ENCODE results near the gene SERPINE2. TPM values are rescaled to one million over a fixed set of nuclear protein-coding genes. Genes with fewer than 3 reads are reported as not detected.
"Not testable (repeated sequence)": the region's sequence is repeated elsewhere in the genome, so short reads cannot be mapped to it uniquely, and the experiment has no call there.

Gene SERPINE2
- total and polyA plus RNA-seq, 4 donors = 4.2 to 61.4 (median 11.7) TPM

DNA sequence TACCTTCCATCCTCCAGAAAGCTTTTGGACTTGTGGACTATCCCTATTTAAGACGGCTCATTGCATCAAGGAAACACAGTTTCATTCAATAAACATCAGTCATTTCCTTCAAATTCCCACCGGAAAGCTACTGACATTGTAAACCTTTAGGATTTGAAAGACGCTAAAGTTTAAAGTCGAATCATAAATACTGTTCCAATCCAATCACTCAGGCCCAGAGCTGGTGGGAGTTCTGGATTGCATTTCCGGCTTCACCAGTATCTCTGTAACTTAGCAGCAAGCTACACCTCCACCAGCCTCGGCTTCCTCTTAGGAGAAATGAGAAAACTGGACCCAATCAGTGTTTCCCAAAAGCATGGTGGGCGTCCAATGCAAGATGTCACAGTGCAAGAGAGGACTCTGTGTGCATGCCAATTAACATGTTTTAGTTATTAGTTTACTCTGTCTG, 95.5 kb downstream of the SERPINE2 start:
- H3K27me3 ChIP-seq (ENCODE audit: control insufficient read depth in 3 of 3, insufficient read depth in 3 of 3, low read length in 2 of 3) = no peaks in the 10 kb centered on the region
- H3K27ac ChIP-seq (ENCODE audit: low read depth in 1 of 2, low read length in 1 of 2) = no peak overlapping the region
- 27 to 33% methylated on average over 7 of the region's 7 CpGs for WGBS, 2 donors
- peaks cover 0 to 22% (median 14%) of the 10 kb centered on the region in 5 donors for H3K4me1 ChIP-seq (ENCODE audit: control insufficient read depth in 5 of 5, insufficient read depth in 5 of 5, low read length in 5 of 5)
- H3K4me3 ChIP-seq = no peak overlapping the region
- H3K9me3 ChIP-seq (ENCODE audit: control insufficient read depth in 4 of 4, insufficient read depth in 3 of 4, low read length in 3 of 4) = no peaks in the 10 kb centered on the region
- TF ChIP-seq, protein P1, sequence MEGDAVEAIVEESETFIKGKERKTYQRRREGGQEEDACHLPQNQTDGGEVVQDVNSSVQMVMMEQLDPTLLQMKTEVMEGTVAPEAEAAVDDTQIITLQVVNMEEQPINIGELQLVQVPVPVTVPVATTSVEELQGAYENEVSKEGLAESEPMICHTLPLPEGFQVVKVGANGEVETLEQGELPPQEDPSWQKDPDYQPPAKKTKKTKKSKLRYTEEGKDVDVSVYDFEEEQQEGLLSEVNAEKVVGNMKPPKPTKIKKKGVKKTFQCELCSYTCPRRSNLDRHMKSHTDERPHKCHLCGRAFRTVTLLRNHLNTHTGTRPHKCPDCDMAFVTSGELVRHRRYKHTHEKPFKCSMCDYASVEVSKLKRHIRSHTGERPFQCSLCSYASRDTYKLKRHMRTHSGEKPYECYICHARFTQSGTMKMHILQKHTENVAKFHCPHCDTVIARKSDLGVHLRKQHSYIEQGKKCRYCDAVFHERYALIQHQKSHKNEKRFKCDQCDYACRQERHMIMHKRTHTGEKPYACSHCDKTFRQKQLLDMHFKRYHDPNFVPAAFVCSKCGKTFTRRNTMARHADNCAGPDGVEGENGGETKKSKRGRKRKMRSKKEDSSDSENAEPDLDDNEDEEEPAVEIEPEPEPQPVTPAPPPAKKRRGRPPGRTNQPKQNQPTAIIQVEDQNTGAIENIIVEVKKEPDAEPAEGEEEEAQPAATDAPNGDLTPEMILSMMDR (IDR thresholded peaks at IDR 0.05; ENCODE audit: control extremely low read depth, extremely low read depth) = no peak
- peaks cover 0 to 4% (median 0%) of the 10 kb centered on the region in 4 donors for H3K36me3 ChIP-seq (ENCODE audit: control insufficient read depth in 4 of 4, insufficient read depth in 4 of 4, low read length in 4 of 4)
- ATAC-seq (ENCODE audit: insufficient read depth, low FRiP score) (no peak), DNase-seq (peak in 2 of 3 donors; percentile 39 to 49)
- peak overlapping the region in 1 of 2 donors; percentile 71 for H3K9ac ChIP-seq (ENCODE audit: insufficient read depth in 1 of 2, low read length in 2 of 2)

DNA sequence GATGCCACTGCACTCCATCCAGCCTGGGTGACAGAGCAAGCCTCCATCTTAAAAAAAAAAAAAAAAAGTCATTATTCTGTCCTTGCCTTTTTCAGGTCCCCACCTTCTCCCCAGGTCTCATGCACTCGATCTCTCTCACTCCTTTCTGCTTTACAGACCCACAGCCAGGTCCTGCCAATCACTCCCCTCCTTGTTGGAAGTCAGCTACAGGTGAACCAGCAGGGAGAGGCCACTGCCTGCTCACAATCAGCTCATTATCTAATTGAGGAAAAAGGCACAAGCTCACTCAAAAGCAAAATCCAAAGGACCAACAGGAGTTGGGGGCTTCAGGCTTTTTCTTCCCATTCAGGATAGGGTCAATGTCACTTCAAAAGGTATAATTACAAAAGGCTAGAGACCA, 96.0 kb downstream of the SERPINE2 start:
- H3K27ac ChIP-seq (ENCODE audit: low read depth in 1 of 2, low read length in 1 of 2) = peak overlapping the region in 1 of 2 donors; percentile 60
- TF ChIP-seq, protein P1 (IDR thresholded peaks at IDR 0.05; ENCODE audit: control extremely low read depth, extremely low read depth) = no peak
- H3K9me3 ChIP-seq (ENCODE audit: control insufficient read depth in 4 of 4, insufficient read depth in 3 of 4, low read length in 3 of 4) = no peaks in the 10 kb centered on the region
- ATAC-seq (ENCODE audit: insufficient read depth, low FRiP score) (no peak), DNase-seq (no peak)
- peaks cover 0 to 4% (median 0%) of the 10 kb centered on the region in 4 donors for H3K36me3 ChIP-seq (ENCODE audit: control insufficient read depth in 4 of 4, insufficient read depth in 4 of 4, low read length in 4 of 4)
- no peak overlapping the region for H3K9ac ChIP-seq (ENCODE audit: insufficient read depth in 1 of 2, low read length in 2 of 2)
- peaks cover 0 to 26% (median 14%) of the 10 kb centered on the region in 5 donors for H3K4me1 ChIP-seq (ENCODE audit: control insufficient read depth in 5 of 5, insufficient read depth in 5 of 5, low read length in 5 of 5)
- no peak overlapping the region for H3K4me3 ChIP-seq
- WGBS, 2 donors = 80 to 83% methylated on average over 1 of the region's 1 CpG
- no peaks in the 10 kb centered on the region for H3K27me3 ChIP-seq (ENCODE audit: control insufficient read depth in 3 of 3, insufficient read depth in 3 of 3, low read length in 2 of 3)

DNA sequence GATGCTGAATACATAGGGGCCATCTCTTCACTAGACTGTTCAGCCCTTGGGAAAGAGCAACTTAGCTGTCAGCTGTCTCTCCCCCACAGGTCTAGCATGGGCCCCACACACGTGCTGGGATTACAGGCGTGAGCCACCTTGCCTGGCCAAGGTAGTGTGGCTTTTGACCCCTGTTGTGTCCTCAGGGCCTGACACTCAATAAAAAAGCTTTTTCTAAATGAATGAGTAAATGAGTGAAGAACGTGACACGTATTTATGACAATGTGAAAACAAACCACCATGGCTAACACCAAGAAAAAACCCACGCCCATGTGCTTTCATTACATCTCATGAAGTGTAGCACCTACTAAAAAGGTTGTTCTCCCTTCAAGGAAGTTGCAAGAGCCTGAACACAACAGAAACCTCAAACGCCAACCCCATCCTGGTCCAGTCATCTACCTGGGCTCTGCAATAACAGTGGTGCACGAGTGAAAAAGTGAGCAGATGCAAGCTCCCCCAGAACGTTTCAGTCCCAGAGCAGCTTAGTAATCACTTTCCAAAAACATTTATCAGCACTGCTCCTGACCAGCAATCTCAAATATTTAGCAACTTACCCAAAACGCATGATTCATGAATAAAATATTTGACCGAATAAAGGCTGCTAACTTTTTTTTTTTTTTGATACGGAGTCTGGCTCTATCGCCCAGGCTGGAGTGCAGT, 97.4 kb downstream of the SERPINE2 start:
- ATAC-seq (ENCODE audit: insufficient read depth, low FRiP score) (no peak), DNase-seq (no peak)
- 63 to 64% methylated on average over 12 of the region's 12 CpGs for WGBS, 2 donors
- no peak overlapping the region for H3K4me3 ChIP-seq
- H3K9me3 ChIP-seq (ENCODE audit: control insufficient read depth in 4 of 4, insufficient read depth in 3 of 4, low read length in 3 of 4) = no peaks in the 10 kb centered on the region
- H3K9ac ChIP-seq (ENCODE audit: insufficient read depth in 1 of 2, low read length in 2 of 2) = no peak overlapping the region
- no peak overlapping the region for H3K27ac ChIP-seq (ENCODE audit: low read depth in 1 of 2, low read length in 1 of 2)
- no peaks in the 10 kb centered on the region for H3K27me3 ChIP-seq (ENCODE audit: control insufficient read depth in 3 of 3, insufficient read depth in 3 of 3, low read length in 2 of 3)
- H3K4me1 ChIP-seq (ENCODE audit: control insufficient read depth in 5 of 5, insufficient read depth in 5 of 5, low read length in 5 of 5) = peaks cover 0 to 34% (median 15%) of the 10 kb centered on the region in 5 donors
- TF ChIP-seq, protein P1 (IDR thresholded peaks at IDR 0.05; ENCODE audit: control extremely low read depth, extremely low read depth) = no peak
- H3K36me3 ChIP-seq (ENCODE audit: control insufficient read depth in 4 of 4, insufficient read depth in 4 of 4, low read length in 4 of 4) = peaks cover 0 to 4% (median 0%) of the 10 kb centered on the region in 4 donors

DNA sequence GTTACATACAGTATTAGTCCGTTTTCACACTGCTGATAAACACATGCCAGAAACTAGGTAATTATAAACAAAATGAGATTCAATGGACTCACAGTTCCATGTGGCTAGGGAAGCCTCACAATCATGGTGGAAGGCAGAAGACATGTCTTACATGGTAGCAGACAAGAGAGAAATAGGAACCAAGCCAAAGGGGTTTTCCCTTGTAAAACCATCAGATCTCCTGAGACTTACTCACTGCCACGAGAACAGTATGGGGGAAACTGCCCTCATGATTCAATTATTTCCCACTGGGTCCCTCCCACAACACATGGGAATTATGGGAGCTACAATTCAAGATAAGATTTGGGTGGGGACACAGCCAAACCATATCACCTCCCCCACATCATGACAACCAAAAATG, 99.6 kb downstream of the SERPINE2 start:
- H3K27ac ChIP-seq (ENCODE audit: low read depth in 1 of 2, low read length in 1 of 2); H3K36me3 ChIP-seq (ENCODE audit: control insufficient read depth in 4 of 4, insufficient read depth in 4 of 4, low read length in 4 of 4); H3K4me3 ChIP-seq; ATAC-seq (ENCODE audit: insufficient read depth, low FRiP score); DNase-seq; H3K9me3 ChIP-seq (ENCODE audit: control insufficient read depth in 4 of 4, insufficient read depth in 3 of 4, low read length in 3 of 4); H3K9ac ChIP-seq (ENCODE audit: insufficient read depth in 1 of 2, low read length in 2 of 2); H3K27me3 ChIP-seq (ENCODE audit: control insufficient read depth in 3 of 3, insufficient read depth in 3 of 3, low read length in 2 of 3): not testable (repeated sequence)
- 44 to 47% methylated on average over 2 of the region's 2 CpGs for WGBS, 2 donors
- peaks cover 5 to 47% (median 21%) of the 10 kb centered on the region in 5 donors for H3K4me1 ChIP-seq (ENCODE audit: control insufficient read depth in 5 of 5, insufficient read depth in 5 of 5, low read length in 5 of 5)

Measured in lung (tissue), 12 donors.